Endodermal cell (in vitro differentiated cells): ENCODE data around the gene RETN. TPM values are rescaled to one million over a fixed set of nuclear protein-coding genes. Genes with fewer than 3 reads are reported as not detected.

Source experiments
- DNase-seq: peaks from one replicate; pipeline ENCODE4 v3.0.0-alpha.2; 2017
- H3K27ac ChIP-seq: 2 replicates; pipeline ENCODE4 v1.5.1; 2013; ENCODE audit warnings: mild to moderate bottlenecking, low read depth, low read length, moderate library complexity
- H3K27me3 ChIP-seq: 2 replicates; pipeline ENCODE4 v1.6.1; 2013; ENCODE audit warnings: mild to moderate bottlenecking, low read length, moderate library complexity; ENCODE audit not compliant: insufficient read depth, control insufficient read depth, poor library complexity, severe bottlenecking
- H3K36me3 ChIP-seq: 2 replicates; pipeline ENCODE4 v1.7.0; 2013; ENCODE audit warnings: mild to moderate bottlenecking, low read length, moderate library complexity; ENCODE audit not compliant: control insufficient read depth, insufficient read depth
- H3K4me1 ChIP-seq: one replicate; pipeline ENCODE4 v1.7.0; 2013; ENCODE audit warnings: low read length; ENCODE audit not compliant: control insufficient read depth, insufficient read depth
- H3K4me3 ChIP-seq: 2 replicates; pipeline ENCODE4 v1.5.1; 2013; ENCODE audit warnings: mild to moderate bottlenecking, low read length, moderate library complexity
- H3K9ac ChIP-seq: 2 replicates; pipeline ENCODE4 v1.6.1; 2013; ENCODE audit warnings: mild to moderate bottlenecking, low read length, moderate library complexity; ENCODE audit not compliant: poor library complexity, severe bottlenecking; ENCODE audit errors: extremely low read depth
- H3K9me3 ChIP-seq: 2 replicates; pipeline ENCODE4 v1.6.1; 2013; ENCODE audit warnings: mild to moderate bottlenecking, low read length, moderate library complexity; ENCODE audit not compliant: control insufficient read depth
- H3K27ac Mint-ChIP-seq: 2 replicates; pipeline ENCODE4 v1.8.0; 2020; ENCODE audit warnings: mixed read lengths
- H3K27me3 Mint-ChIP-seq: 2 replicates; pipeline ENCODE4 v1.8.0; 2021; ENCODE audit warnings: mild to moderate bottlenecking, mixed read lengths; ENCODE audit not compliant: insufficient read depth
- H3K36me3 Mint-ChIP-seq: 2 replicates; pipeline ENCODE4 v1.8.0; 2020; ENCODE audit warnings: low read depth, mixed read lengths
- H3K4me1 Mint-ChIP-seq: 2 replicates; pipeline ENCODE4 v1.8.0; 2020; ENCODE audit warnings: mixed read lengths
- H3K4me3 Mint-ChIP-seq: 2 replicates; pipeline ENCODE4 v1.8.0; 2020; ENCODE audit warnings: mild to moderate bottlenecking, moderate library complexity, mixed read lengths
- H3K9me3 Mint-ChIP-seq: 2 replicates; pipeline ENCODE4 v1.8.0; 2020; ENCODE audit warnings: mild to moderate bottlenecking, mixed read lengths
- CTCF ChIP-seq: fragments of 200-600 bp; sonication (generic); conservative IDR thresholded peaks from 2 replicates; pipeline ENCODE4 v1.5.0; 2021; ENCODE audit warnings: antibody characterized with exemption, mild to moderate bottlenecking
- WGBS, 2 experiments: methylation state at CpG; one replicate each; pipeline versions ENCODE4 v1.1.5 to v1.1.7; 2013; ENCODE audit warnings: missing lambda C conversion rate in 2 of 2, mixed read lengths in 1 of 2; ENCODE audit not compliant: insufficient coverage in 1 of 2, insufficient read length in 1 of 2; 5-methylcytosine and 5-hydroxymethylcytosine counted together
- total RNA-seq, 2 donors: library from RNA; stranded (reverse); fragmentation: NEBNext Ultra II Directional in 1 of 2; extraction: Animal tissue kit (Norgen Biotek cat#: 25700) in 1 of 2; gene quantifications; 2 replicates in 1 of 2; 3 replicates in 1 of 2; pipeline ENCODE4 v1.2.1, GENCODE V29; 2021

The RETN gene
- total RNA-seq, 2 donors from 2014 or later, result not detected

DNA sequence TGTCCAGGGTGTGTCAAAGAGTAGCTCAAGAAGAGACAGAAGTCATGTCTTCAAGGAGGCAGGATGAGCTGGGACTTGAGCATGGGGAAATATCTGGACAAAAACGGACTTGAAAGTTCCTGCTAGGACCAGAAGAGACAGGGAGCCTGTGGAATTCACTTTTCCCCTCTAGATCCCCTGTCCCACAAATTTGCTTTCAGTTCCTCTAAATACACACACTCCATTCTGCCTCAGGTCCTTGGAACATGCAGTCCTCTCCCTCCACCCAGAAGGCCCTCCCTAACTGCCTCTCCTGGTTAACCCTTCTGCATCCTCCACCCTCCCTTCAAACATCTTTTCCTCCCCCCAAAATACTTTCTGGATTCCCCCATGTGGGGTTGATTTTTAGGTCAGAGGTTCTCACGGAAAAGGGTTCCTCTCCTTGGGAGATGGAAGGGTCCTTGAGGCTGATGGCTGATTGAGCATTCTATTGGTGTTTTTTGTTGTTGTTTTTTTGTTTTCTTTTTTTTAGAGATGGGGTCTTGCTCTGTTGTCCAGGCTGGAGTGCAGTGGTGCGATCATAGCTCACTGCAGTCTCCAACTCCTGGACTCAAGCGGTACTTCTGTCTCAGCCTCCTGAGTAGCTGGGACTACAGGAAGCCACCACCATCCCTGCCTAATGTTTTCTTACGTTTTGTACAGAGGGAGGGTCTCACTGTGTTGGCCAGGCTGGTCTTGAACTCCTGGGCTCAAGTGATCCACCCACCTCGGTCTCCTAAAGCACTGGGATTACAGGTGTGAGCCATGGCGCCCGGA lies 6.9 kb upstream of the RETN start:
- H3K4me1 Mint-ChIP-seq, result no peaks in the 10 kb centered on the region

DNA sequence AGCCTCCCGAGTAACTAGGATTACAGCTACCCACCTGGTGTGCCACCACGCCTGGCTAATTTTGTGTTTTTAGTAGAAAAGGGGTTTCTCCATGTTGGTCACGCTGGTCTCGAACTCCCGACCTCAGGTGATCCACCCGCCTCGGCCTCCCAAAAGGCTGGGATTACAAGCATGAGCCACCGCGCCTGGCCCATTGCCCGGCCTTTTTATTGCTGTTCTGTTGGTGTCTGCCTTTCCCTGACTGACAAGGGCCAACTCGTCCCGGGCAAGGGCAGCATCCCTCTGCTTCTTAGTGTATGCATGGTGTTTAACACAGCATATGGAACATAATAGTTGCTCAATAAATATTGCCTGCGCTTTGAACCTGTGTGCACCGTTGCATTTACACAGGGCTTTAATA lies 6.2 kb upstream of the RETN start:
- no peaks in the 10 kb centered on the region for H3K36me3 Mint-ChIP-seq
- H3K4me3 Mint-ChIP-seq, result no peak overlapping the region
- peaks cover 14% of the 10 kb centered on the region for H3K27me3 ChIP-seq
- H3K27ac Mint-ChIP-seq, result no peak overlapping the region
- WGBS, 2 experiments, result 85 to 95% methylated on average over 9 to 14 of the region's 14 CpGs
- TF ChIP-seq CTCF, result no peak
- H3K9me3 Mint-ChIP-seq, result no peaks in the 10 kb centered on the region
- no peaks in the 10 kb centered on the region for H3K9me3 ChIP-seq
- H3K4me1 Mint-ChIP-seq, result no peaks in the 10 kb centered on the region
- no peaks in the 10 kb centered on the region for H3K36me3 ChIP-seq
- no peak for DNase-seq
- H3K27me3 Mint-ChIP-seq, result peaks cover 43% of the 10 kb centered on the region
- no peaks in the 10 kb centered on the region for H3K4me1 ChIP-seq
- H3K4me3 ChIP-seq, result no peak overlapping the region
- no peak overlapping the region for H3K9ac ChIP-seq
- no peak overlapping the region for H3K27ac ChIP-seq

More for the DNA sequence above, 6.9 kb upstream of the RETN start:
- Mint-ChIP-seq H3K4me3 (no peak overlapping the region), H3K27ac (no peak overlapping the region), H3K27me3 (peaks cover 39% of the 10 kb centered on the region), H3K36me3 (no peaks in the 10 kb centered on the region), H3K9me3 (no peaks in the 10 kb centered on the region)
- Histone ChIP-seq H3K27ac (no peak overlapping the region), H3K27me3 (peaks cover 11% of the 10 kb centered on the region), H3K9me3 (no peaks in the 10 kb centered on the region), H3K4me3 (no peak overlapping the region), H3K4me1 (no peaks in the 10 kb centered on the region), H3K36me3 (no peaks in the 10 kb centered on the region), H3K9ac (no peak overlapping the region)
- no peak for DNase-seq
- WGBS, 2 experiments, result 76 to 80% methylated on average over 4 to 8 of the region's 8 CpGs
- TF ChIP-seq CTCF, result no peak

GRCh38 chr19:7663706-7664105 lies 5.1 kb upstream of the RETN start:
- Histone ChIP-seq H3K27me3 (peaks cover 22% of the 10 kb centered on the region), H3K4me3 (no peak overlapping the region), H3K4me1 (no peaks in the 10 kb centered on the region), H3K36me3 (no peaks in the 10 kb centered on the region), H3K9ac (no peak overlapping the region), H3K9me3 (no peaks in the 10 kb centered on the region), H3K27ac (no peak overlapping the region)
- peaks cover 45% of the 10 kb centered on the region for H3K27me3 Mint-ChIP-seq
- no peak overlapping the region for H3K4me3 Mint-ChIP-seq
- no peaks in the 10 kb centered on the region for H3K4me1 Mint-ChIP-seq
- no peak overlapping the region for H3K27ac Mint-ChIP-seq
- TF ChIP-seq CTCF, result no peak
- H3K36me3 Mint-ChIP-seq, result no peaks in the 10 kb centered on the region
- H3K9me3 Mint-ChIP-seq, result no peaks in the 10 kb centered on the region
- WGBS, 2 experiments, result 88 to 91% methylated on average over 3 to 7 of the region's 7 CpGs
- no peak for DNase-seq
